Ovary (tissue), 9 donors: ENCODE measurements around the gene CASP7. TPM values are rescaled to one million over a fixed set of nuclear protein-coding genes. Genes with fewer than 3 reads are reported as not detected.

Experiments used
- DNase-seq, 5 donors: peaks; one replicate each; pipeline ENCODE4 v3.0.0-alpha.2; 2019 to 2020
- H3K27ac ChIP-seq, 2 donors: fragments of 200-600 bp; one replicate each; pipeline versions ENCODE4 v1.5.1 to v1.8.0; 2019 to 2022
- H3K27me3 ChIP-seq: fragments of 200-600 bp; one replicate; pipeline ENCODE4 v1.8.0; 2022
- H3K36me3 ChIP-seq: fragments of 200-600 bp; sonication (generic); one replicate; pipeline ENCODE4 v1.5.1; 2019
- H3K4me1 ChIP-seq: one replicate; pipeline ENCODE4 v1.8.1; 2013; ENCODE audit warnings: mild to moderate bottlenecking, moderate library complexity; ENCODE audit not compliant: insufficient read depth
- H3K4me3 ChIP-seq: fragments of 200-600 bp; sonication (generic); one replicate; pipeline ENCODE4 v1.5.1; 2017
- H3K9me3 ChIP-seq, 2 donors: fragments of 200-600 bp in 1 of 2; sonication (generic) in 1 of 2; one replicate each; pipeline versions ENCODE4 v1.5.1 to v1.8.1; 2013 to 2019; ENCODE audit warnings: mild to moderate bottlenecking in 1 of 2, moderate library complexity in 1 of 2
- CTCF ChIP-seq, 3 donors: fragments of 450-650 bp in 2 of 3; fragments of 200-600 bp in 1 of 3; IDR thresholded peaks; one replicate each; pipeline versions ENCODE4 v1.5.1 to v1.8.0; 2016 to 2022; ENCODE audit warnings: antibody characterized with exemption in 3 of 3, mild to moderate bottlenecking in 1 of 3
- EP300 ChIP-seq: sonication (generic); formaldehyde crosslinking; IDR thresholded peaks from one replicate; pipeline ENCODE4 v1.6.1; 2017; ENCODE audit warnings: antibody characterized with exemption
- POLR2A ChIP-seq: fragments of 450-650 bp; IDR thresholded peaks from one replicate; pipeline ENCODE4 v1.6.1; 2017; ENCODE audit warnings: antibody characterized with exemption, mild to moderate bottlenecking, moderate library complexity
- WGBS, 3 donors: extraction: QIAGEN DNeasy Blood & Tissue Kit in 1 of 3; methylation state at CpG; one replicate each; pipeline versions ENCODE4 v1.1.5 to v1.1.7; 2013 to 2017; 5-methylcytosine and 5-hydroxymethylcytosine counted together
- intact Hi-C, 4 donors: fragments of 100-400 bp; cut with DNase I; formaldehyde crosslinking; loops; one replicate each; pipeline versions ENCODE4 v1.11.0 to v1.15.1; 2022 to 2023
- microRNA-seq, 3 donors: library from miRNA; unstranded; fragments of <30 nt; microRNA quantifications; one replicate each; pipeline versions ENCODE4 to v1.2.0, GENCODE V29; 2019 to 2020
- polyA plus RNA-seq, 2 donors: library from polyadenylated mRNA; stranded (reverse); fragments of 200-250 nt in 1 of 2; fragments of 350-450 nt in 1 of 2; fragmentation: Illumina TruSeq in 1 of 2; extraction: RNeasy Lipid Tissue Mini Kit (QIAGEN cat#74804) in 1 of 2; gene quantifications; one replicate each; pipeline ENCODE4 v1.2.3, GENCODE V29; 2013 to 2014
- total RNA-seq, 7 donors: library from RNA; depleted of rRNA in 2 of 7; stranded (reverse); fragments of >200 nt in 2 of 7; fragmentation: NEBNext Ultra II Directional in 3 of 7; extraction: Animal tissue kit (Norgen Biotek cat#: 25700) in 3 of 7; gene quantifications; one replicate each; pipeline versions ENCODE4 v1.1.0 to v1.2.4, GENCODE V29; 2016 to 2023
- donor health status: DM: no; HTN: no; CAD: no; lungs with moderate emphysema.
- donor health status: DM: no; HTN: no; CAD: no.
- donor health status: Bipolar disorder and iron deficiency.
- donor health status: DM: yes; HTN: yes; CAD: no.
- donor health status: DM: no; HTN: no; CAD: no.
- donor health status: DM: yes; HTN: yes; CAD: no.

Gene CASP7
- total and polyA plus RNA-seq, 9 donors = 8.0 to 24.7 (median 13.8) TPM

GRCh38 chr10:113775686-113776294 lies 96.1 kb downstream of the CASP7 start:
- H3K4me3 ChIP-seq = no peak overlapping the region
- no peaks in the 10 kb centered on the region for H3K9me3 ChIP-seq
- H3K27me3 ChIP-seq = no peaks in the 10 kb centered on the region
- intact Hi-C loops = no loop called here
- no peaks in the 10 kb centered on the region for H3K4me1 ChIP-seq
- no peaks in the 10 kb centered on the region for H3K36me3 ChIP-seq
- no peak for DNase-seq
- H3K27ac ChIP-seq = no peak overlapping the region
- WGBS, 3 donors = 61 to 67% (median 66%) methylated on average over 4 of the region's 4 CpGs
- TF ChIP-seq CTCF (IDR thresholded peaks at IDR 0.05) (no peak), EP300 (no peak), POLR2A (no peak)

- WGBS, 3 donors = 81 to 91% (median 84%) methylated on average over 1 of the region's 1 CpG
- Histone ChIP-seq H3K4me1 (no peaks in the 10 kb centered on the region), H3K27me3 (no peaks in the 10 kb centered on the region), H3K27ac (no peak overlapping the region), H3K4me3 (no peak overlapping the region), H3K9me3 (no peaks in the 10 kb centered on the region), H3K36me3 (no peaks in the 10 kb centered on the region)
- intact Hi-C loops = no loop called here
- TF ChIP-seq POLR2A (no peak), CTCF (IDR thresholded peaks at IDR 0.05) (no peak), EP300 (no peak)
- DNase-seq = no peak
Measured at GRCh38 chr10:113776553-113776952, 96.8 kb downstream of the CASP7 start.

Small RNA genes within 50 kb of the gene (microRNA-seq; reads per million reads assigned to microRNA genes)
- gene MIR4483 = 0 reads per million in 3 donors

Other genes starting within 250 kb of the CASP7 start
- 1 to 10 TPM in 1 of 7 donors, under 1 TPM in 4, not detected in 2; 0.07 to 2.3 (median 0.13) TPM for gene HABP2, start 126.9 kb upstream of the CASP7 start, total RNA-seq
- under 1 TPM in 1 of 2 donors, not detected in 1; 0.25 TPM for gene HABP2, start 126.9 kb upstream of the CASP7 start, polyA plus RNA-seq
- gene NRAP, start 15.9 kb upstream of the CASP7 start, total RNA-seq = under 1 TPM in 6 of 7 donors, not detected in 1; 0.05 to 0.25 (median 0.12) TPM
- gene NRAP, start 15.9 kb upstream of the CASP7 start, polyA plus RNA-seq = under 1 TPM in 1 of 2 donors, not detected in 1; 0.02 TPM
- gene PLEKHS1, start 71.8 kb downstream of the CASP7 start, total RNA-seq = 1 to 10 TPM in 3 of 7 donors, under 1 TPM in 3, not detected in 1; 0.13 to 5.7 (median 0.91) TPM
- under 1 TPM in 1 of 2 donors, not detected in 1; 0.01 TPM for gene PLEKHS1, start 71.8 kb downstream of the CASP7 start, polyA plus RNA-seq
- gene DCLRE1A, start 174.2 kb downstream of the CASP7 start, total RNA-seq = 1 to 10 TPM; 4.0 to 8.0 (median 5.7) TPM
- 1 to 10 TPM; 3.4 to 4.3 TPM for gene DCLRE1A, start 174.2 kb downstream of the CASP7 start, polyA plus RNA-seq
- 10 to 100 TPM; 38.0 to 71.7 (median 43.9) TPM for gene NHLRC2, start 174.7 kb downstream of the CASP7 start, total RNA-seq
- 1 to 10 TPM; 5.8 to 9.0 TPM for gene NHLRC2, start 174.7 kb downstream of the CASP7 start, polyA plus RNA-seq